Naive thymus-derived CD4-positive, alpha-beta T cell (primary cell): Measurements from ENCODE around the gene METTL16. TPM values are rescaled to one million over a fixed set of nuclear protein-coding genes. Genes with fewer than 3 reads are reported as not detected.
A peak's percentile ranks its signal among the peaks of the same experiment; 100 is the strongest.

Experiments used
- ATAC-seq: fragments of 150-1000 bp; cut with Tn5 transposase; 2 replicates; pipeline ENCODE4 v1.10.0; 2021; ENCODE audit warnings: mild to moderate bottlenecking, moderate library complexity
- CTCF ChIA-PET: fragments of 350-600 bp; sonication (Branson Sonifier 250); formaldehyde crosslinking; loops from one replicate; lab custom pipeline; 2021; ENCODE audit warnings: antibody characterized with exemption; lab: Charles Lee
- POLR2A ChIA-PET: fragments of 350-600 bp; sonication (Branson Sonifier 250); formaldehyde crosslinking; loops from one replicate; lab custom pipeline; 2021; ENCODE audit warnings: antibody characterized with exemption, inconsistent platforms; lab: Charles Lee
- DNase-seq, 9 donors: peaks; one replicate each; pipeline versions ENCODE4 v3.0.0 to v3.0.0-alpha.2; 2020 to 2022; ENCODE audit warnings: mixed read lengths in 1 of 9
- H3K27ac ChIP-seq: one replicate; pipeline ENCODE4 v1.7.0; 2013; ENCODE audit warnings: mild to moderate bottlenecking, low read depth, low read length, moderate library complexity
- H3K27me3 ChIP-seq, 2 donors: one replicate each; pipeline ENCODE4 v1.7.0; 2013; ENCODE audit warnings: low read length in 2 of 2, mild to moderate bottlenecking in 2 of 2, moderate library complexity in 2 of 2; ENCODE audit not compliant: control insufficient read depth in 2 of 2, insufficient read depth in 2 of 2
- H3K36me3 ChIP-seq, 3 experiments: 1 replicate in 2 of 3; 2 replicates in 1 of 3; pipeline ENCODE4 v1.7.0; 2013; ENCODE audit warnings: low read length in 3 of 3, mild to moderate bottlenecking in 3 of 3, moderate library complexity in 1 of 3; ENCODE audit not compliant: insufficient read depth in 3 of 3, control insufficient read depth in 2 of 3
- H3K4me1 ChIP-seq, 2 donors: one replicate each; pipeline ENCODE4 v1.7.0; 2013; ENCODE audit warnings: low read length in 2 of 2, mild to moderate bottlenecking in 2 of 2, moderate library complexity in 1 of 2; ENCODE audit not compliant: control insufficient read depth in 2 of 2, insufficient read depth in 2 of 2
- H3K4me3 ChIP-seq: 2 replicates; pipeline ENCODE4 v1.7.0; 2013; ENCODE audit warnings: mild to moderate bottlenecking, low read length
- H3K9me3 ChIP-seq, 3 experiments: 1 replicate in 2 of 3; 2 replicates in 1 of 3; pipeline ENCODE4 v1.7.0; 2013; ENCODE audit warnings: low read length in 3 of 3; ENCODE audit not compliant: control insufficient read depth in 2 of 3
- H3K27ac Mint-ChIP-seq, 9 donors: one replicate each; pipeline ENCODE4 v1.8.0; 2020 to 2022; ENCODE audit warnings: mixed read lengths in 9 of 9, mild to moderate bottlenecking in 8 of 9, moderate library complexity in 5 of 9, inconsistent platforms in 2 of 9
- H3K27me3 Mint-ChIP-seq, 5 donors: one replicate each; pipeline ENCODE4 v1.8.0; 2021 to 2022; ENCODE audit warnings: mixed read lengths in 5 of 5, mild to moderate bottlenecking in 1 of 5
- H3K36me3 Mint-ChIP-seq, 5 donors: one replicate each; pipeline ENCODE4 v1.8.0; 2020 to 2022; ENCODE audit warnings: mixed read lengths in 5 of 5, mild to moderate bottlenecking in 3 of 5, inconsistent platforms in 1 of 5
- H3K4me1 Mint-ChIP-seq, 7 donors: one replicate each; pipeline ENCODE4 v1.8.0; 2020 to 2022; ENCODE audit warnings: mixed read lengths in 7 of 7, mild to moderate bottlenecking in 3 of 7, inconsistent platforms in 1 of 7
- H3K4me3 Mint-ChIP-seq, 10 donors: one replicate each; pipeline ENCODE4 v1.8.0; 2020 to 2022; ENCODE audit warnings: mild to moderate bottlenecking in 10 of 10, mixed read lengths in 10 of 10, moderate library complexity in 6 of 10, inconsistent platforms in 2 of 10
- H3K9me3 Mint-ChIP-seq, 11 donors: one replicate each; pipeline ENCODE4 v1.8.0; 2020 to 2022; ENCODE audit warnings: mixed read lengths in 11 of 11, mild to moderate bottlenecking in 4 of 11, inconsistent platforms in 1 of 11, moderate library complexity in 1 of 11
- intact Hi-C, 2 donors: fragments of 100-400 bp; cut with micrococcal nuclease; formaldehyde crosslinking; loops; one replicate each; pipeline ENCODE4 v1.15.1; 2023
- polyA plus RNA-seq, 2 donors: library from polyadenylated mRNA; unstranded; fragments of 300-500 nt; fragmentation: Illumina TruSeq; gene quantifications; one replicate each; pipeline ENCODE4 v1.2.3, GENCODE V29; 2021
- total RNA-seq, 6 experiments: library from RNA in 5 of 6; stranded (reverse) in 5 of 6; gene quantifications; 1 replicate in 5 of 6; 2 replicates in 1 of 6; pipeline ENCODE4 v1.2.3 and lab custom pipeline; 2021 to 2026

Gene METTL16
- total and polyA plus RNA-seq, 7 experiments from 2014 or later: 21.0 to 67.7 (median 37.0) TPM

- H3K4me3 Mint-ChIP-seq: no peak overlapping the region
These were observed 96.6 kb downstream of the METTL16 start for GRCh38 chr17:2415081-2415480.

GRCh38 chr17:2414446-2415064, 97.1 kb downstream of the METTL16 start:
- no peak for ATAC-seq
- POLR2A ChIA-PET: no interaction called here
- H3K9me3 ChIP-seq: no peaks in the 10 kb centered on the region
- Mint-ChIP-seq H3K4me1 (peaks cover 0 to 4% (median 0%) of the 10 kb centered on the region in 7 donors), H3K27ac (peak overlapping the region in 1 of 9 donors; percentile 77), H3K9me3 (no peaks in the 10 kb centered on the region), H3K27me3 (no peaks in the 10 kb centered on the region), H3K36me3 (peaks cover 0 to 11% (median 3%) of the 10 kb centered on the region in 5 donors), H3K4me3 (no peak overlapping the region)
- no peaks in the 10 kb centered on the region for H3K27me3 ChIP-seq
- intact Hi-C loops: loop anchor here in 1 of 2 donors (5.0 kb wide), 1 partner anchor 112 kb away; the partner anchor contains the start of genes SMG6 and SRR
- H3K27ac ChIP-seq: no peak overlapping the region
- CTCF ChIA-PET: interaction anchor here (0.6 to 10.7 kb wide), 4 partner anchors 12 to 374 kb away, joined by 4 to 256 read pairs (median 26); no protein-coding TSS in a partner anchor
- no peaks in the 10 kb centered on the region for H3K4me1 ChIP-seq
- no peak for DNase-seq
- no peak overlapping the region for H3K4me3 ChIP-seq
- H3K36me3 ChIP-seq: peaks cover 0 to 44% (median 12%) of the 10 kb centered on the region in 3 experiments

More at GRCh38 chr17:2415081-2415480, 96.6 kb downstream of the METTL16 start:
- H3K4me1 ChIP-seq: no peaks in the 10 kb centered on the region
- no peaks in the 10 kb centered on the region for H3K27me3 ChIP-seq
- peaks cover 3 to 49% (median 12%) of the 10 kb centered on the region in 3 experiments for H3K36me3 ChIP-seq
- no peaks in the 10 kb centered on the region for H3K27me3 Mint-ChIP-seq
- H3K27ac ChIP-seq: no peak overlapping the region
- POLR2A ChIA-PET: interaction anchor here (1.4 to 4.5 kb wide), 4 partner anchors 8 to 32 kb away, joined by 4 to 50 read pairs (median 6); no protein-coding TSS in a partner anchor
- no peaks in the 10 kb centered on the region for H3K9me3 ChIP-seq
- ATAC-seq (no peak), DNase-seq (no peak)
- intact Hi-C loops: loop anchor here in 1 of 2 donors (5.0 kb wide), 1 partner anchor 113 kb away; the partner anchor contains the start of genes SMG6 and SRR
- H3K4me3 ChIP-seq: no peak overlapping the region
- no peaks in the 10 kb centered on the region for H3K9me3 Mint-ChIP-seq
- peaks cover 0 to 4% (median 0%) of the 10 kb centered on the region in 7 donors for H3K4me1 Mint-ChIP-seq
- CTCF ChIA-PET: interaction anchor here (0.7 to 10.7 kb wide), 6 partner anchors 13 to 1643 kb away, joined by 4 to 256 read pairs (median 9); no protein-coding TSS in a partner anchor
- H3K27ac Mint-ChIP-seq: peak overlapping the region in 2 of 9 donors; percentile 57 to 65
- peaks cover 0 to 11% (median 3%) of the 10 kb centered on the region in 5 donors for H3K36me3 Mint-ChIP-seq

GRCh38 chr17:2412561-2413021, 99.1 kb downstream of the METTL16 start:
- Histone ChIP-seq H3K27me3 (no peaks in the 10 kb centered on the region), H3K27ac (no peak overlapping the region), H3K4me1 (no peaks in the 10 kb centered on the region), H3K4me3 (no peak overlapping the region), H3K36me3 (peaks cover 0 to 27% (median 2%) of the 10 kb centered on the region in 3 experiments), H3K9me3 (no peaks in the 10 kb centered on the region)
- H3K27ac Mint-ChIP-seq: peak overlapping the region in 1 of 9 donors; percentile 3
- no peaks in the 10 kb centered on the region for H3K27me3 Mint-ChIP-seq
- H3K9me3 Mint-ChIP-seq: no peaks in the 10 kb centered on the region
- CTCF ChIA-PET: interaction anchor here (1.5 to 4.8 kb wide), 2 partner anchors 30 to 167 kb away, joined by 6 to 41 read pairs; no protein-coding TSS in a partner anchor
- no peak overlapping the region for H3K4me3 Mint-ChIP-seq
- POLR2A ChIA-PET: interaction anchor here (2.0 kb wide), 1 partner anchor 10 kb away, joined by 7 read pairs; no protein-coding TSS in a partner anchor
- peaks cover 0 to 4% (median 0%) of the 10 kb centered on the region in 7 donors for H3K4me1 Mint-ChIP-seq
- DNase-seq: no peak
- ATAC-seq: no peak
- intact Hi-C loops: no loop called here
- H3K36me3 Mint-ChIP-seq: peaks cover 0 to 11% (median 3%) of the 10 kb centered on the region in 5 donors

GRCh38 chr17:2410951-2411350, 100.7 kb downstream of the METTL16 start:
- Histone ChIP-seq H3K27me3 (no peaks in the 10 kb centered on the region), H3K4me3 (no peak overlapping the region), H3K9me3 (no peaks in the 10 kb centered on the region), H3K27ac (no peak overlapping the region), H3K36me3 (peaks cover 0 to 32% (median 0%) of the 10 kb centered on the region in 3 experiments), H3K4me1 (no peaks in the 10 kb centered on the region)
- no peak for DNase-seq
- intact Hi-C loops: no loop called here
- Mint-ChIP-seq H3K27me3 (no peaks in the 10 kb centered on the region), H3K27ac (peak overlapping the region in 4 of 9 donors; percentile 1 to 18 (median 10)), H3K4me3 (no peak overlapping the region), H3K4me1 (peaks cover 0 to 8% (median 2%) of the 10 kb centered on the region in 7 donors), H3K36me3 (peaks cover 0 to 11% (median 3%) of the 10 kb centered on the region in 5 donors), H3K9me3 (no peaks in the 10 kb centered on the region)
- CTCF ChIA-PET: interaction anchor here (0.6 to 4.8 kb wide), 2 partner anchors 28 to 47 kb away, joined by 5 to 41 read pairs; no protein-coding TSS in a partner anchor
- POLR2A ChIA-PET: interaction anchor here (0.8 to 1.4 kb wide), 3 partner anchors 9 to 24 kb away, joined by 3 to 4 read pairs (median 3); no protein-coding TSS in a partner anchor
- ATAC-seq: no peak

- Mint-ChIP-seq H3K9me3 (no peaks in the 10 kb centered on the region), H3K27me3 (no peaks in the 10 kb centered on the region), H3K4me3 (no peak overlapping the region), H3K36me3 (peaks cover 0 to 6% (median 1%) of the 10 kb centered on the region in 5 donors), H3K27ac (peak overlapping the region in 5 of 9 donors; percentile 26 to 67 (median 50)), H3K4me1 (peaks cover 10 to 31% (median 13%) of the 10 kb centered on the region in 7 donors)
- Histone ChIP-seq H3K36me3 (peaks cover 0 to 10% (median 0%) of the 10 kb centered on the region in 3 experiments), H3K9me3 (no peaks in the 10 kb centered on the region), H3K4me1 (peaks cover 6% of the 10 kb centered on the region in 2 donors), H3K27me3 (no peaks in the 10 kb centered on the region), H3K27ac (no peak overlapping the region), H3K4me3 (no peak overlapping the region)
- DNase-seq (peak in 1 of 9 donors; percentile 45), ATAC-seq (no peak)
- intact Hi-C loops: no loop called here
- CTCF ChIA-PET: interaction anchor here (0.6 to 3.0 kb wide), 3 partner anchors 10 to 27 kb away, joined by 3 to 14 read pairs (median 5); no protein-coding TSS in a partner anchor
- POLR2A ChIA-PET: interaction anchor here (1.5 kb wide), 1 partner anchor 9 kb away, joined by 4 read pairs; no protein-coding TSS in a partner anchor
These were observed 104.5 kb downstream of the METTL16 start for GRCh38 chr17:2406903-2407790.
